Mucosa of stomach (tissue), 1 donor: ENCODE data around the gene NXN.

Source experiments
- H3K27me3 ChIP-seq: one replicate; pipeline ENCODE4 v1.7.0; 2013; ENCODE audit warnings: mild to moderate bottlenecking, low read length; ENCODE audit not compliant: control insufficient read depth, insufficient read depth
- H3K36me3 ChIP-seq: one replicate; pipeline ENCODE4 v1.7.0; 2013; ENCODE audit warnings: low read length; ENCODE audit not compliant: control insufficient read depth, insufficient read depth
- H3K4me1 ChIP-seq: one replicate; pipeline ENCODE4 v1.7.0; 2013; ENCODE audit warnings: mild to moderate bottlenecking, low read length; ENCODE audit not compliant: control insufficient read depth, insufficient read depth
- H3K4me3 ChIP-seq: one replicate; pipeline ENCODE4 v1.7.0; 2013; ENCODE audit warnings: low read length
- H3K9ac ChIP-seq: one replicate; pipeline ENCODE4 v1.7.0; 2013; ENCODE audit warnings: mild to moderate bottlenecking, low read length, moderate library complexity
- H3K9me3 ChIP-seq: one replicate; pipeline ENCODE4 v1.7.0; 2013; ENCODE audit warnings: mild to moderate bottlenecking, low read length, moderate library complexity; ENCODE audit not compliant: control insufficient read depth
- donor health status: Pancreatic carcinoma.

NXN gene

GRCh38 chr17:979539-980405 is at the start of gene NXN:
NXN (minus strand) TSS chr17:979776.
- Histone ChIP-seq H3K36me3 (no peaks in the 10 kb centered on the region), H3K9ac (peak within 1 kb of the TSS; percentile 56), H3K9me3 (no peaks in the 10 kb centered on the region), H3K4me3 (no peak within 1 kb of the TSS), H3K27me3 (peaks cover 15% of the 10 kb centered on the region), H3K4me1 (peaks cover 13% of the 10 kb centered on the region)

GRCh38 chr17:1027044-1027443 is 47.5 kb upstream of the NXN start:
- Histone ChIP-seq H3K27me3 (no peaks in the 10 kb centered on the region), H3K4me3 (no peak overlapping the region), H3K9ac (no peak overlapping the region), H3K9me3 (no peaks in the 10 kb centered on the region), H3K4me1 (peaks cover 11% of the 10 kb centered on the region), H3K36me3 (no peaks in the 10 kb centered on the region)

- no peaks in the 10 kb centered on the region for H3K36me3 ChIP-seq
These were observed 47.0 kb upstream of the NXN start for GRCh38 chr17:1026599-1026975.

GRCh38 chr17:1025733-1026598 is 46.4 kb upstream of the NXN start:
- peaks cover 11% of the 10 kb centered on the region for H3K4me1 ChIP-seq
- H3K9ac ChIP-seq = no peak overlapping the region
- H3K4me3 ChIP-seq = no peak overlapping the region
- H3K9me3 ChIP-seq = no peaks in the 10 kb centered on the region
- H3K27me3 ChIP-seq = no peaks in the 10 kb centered on the region
- no peaks in the 10 kb centered on the region for H3K36me3 ChIP-seq

More at GRCh38 chr17:1026599-1026975, 47.0 kb upstream of the NXN start:
- H3K9me3 ChIP-seq = no peaks in the 10 kb centered on the region
- H3K4me1 ChIP-seq = peaks cover 11% of the 10 kb centered on the region
- no peak overlapping the region for H3K9ac ChIP-seq
- H3K27me3 ChIP-seq = no peaks in the 10 kb centered on the region
- H3K4me3 ChIP-seq = no peak overlapping the region

- Histone ChIP-seq H3K27me3 (no peaks in the 10 kb centered on the region), H3K36me3 (no peaks in the 10 kb centered on the region), H3K4me1 (peaks cover 15% of the 10 kb centered on the region)
These were observed 44.5 kb upstream of the NXN start for GRCh38 chr17:1024076-1024475.

GRCh38 chr17:1022278-1023024 is 42.9 kb upstream of the NXN start:
- Histone ChIP-seq H3K36me3 (no peaks in the 10 kb centered on the region), H3K9ac (no peak overlapping the region), H3K9me3 (no peaks in the 10 kb centered on the region), H3K27me3 (no peaks in the 10 kb centered on the region), H3K4me3 (no peak overlapping the region), H3K4me1 (peaks cover 18% of the 10 kb centered on the region)

More at GRCh38 chr17:1024076-1024475, 44.5 kb upstream of the NXN start:
- Histone ChIP-seq H3K9me3 (no peaks in the 10 kb centered on the region), H3K4me3 (no peak overlapping the region), H3K9ac (no peak overlapping the region)

GRCh38 chr17:1021147-1021546 is 41.6 kb upstream of the NXN start:
- no peaks in the 10 kb centered on the region for H3K36me3 ChIP-seq
- peaks cover 18% of the 10 kb centered on the region for H3K4me1 ChIP-seq
- H3K4me3 ChIP-seq = no peak overlapping the region
- H3K27me3 ChIP-seq = no peaks in the 10 kb centered on the region
- no peaks in the 10 kb centered on the region for H3K9me3 ChIP-seq
- H3K9ac ChIP-seq = peak overlapping the region; percentile 8

- Histone ChIP-seq H3K27me3 (no peaks in the 10 kb centered on the region), H3K4me3 (no peak overlapping the region), H3K4me1 (peaks cover 18% of the 10 kb centered on the region), H3K36me3 (no peaks in the 10 kb centered on the region), H3K9me3 (no peaks in the 10 kb centered on the region), H3K9ac (no peak overlapping the region)
These were observed 39.9 kb upstream of the NXN start for GRCh38 chr17:1019451-1019850.

GRCh38 chr17:1018547-1018946 is 39.0 kb upstream of the NXN start:
- H3K9ac ChIP-seq = peak overlapping the region; percentile 11
- peaks cover 18% of the 10 kb centered on the region for H3K4me1 ChIP-seq
- no peaks in the 10 kb centered on the region for H3K9me3 ChIP-seq
- H3K36me3 ChIP-seq = no peaks in the 10 kb centered on the region
- H3K27me3 ChIP-seq = no peaks in the 10 kb centered on the region
- H3K4me3 ChIP-seq = no peak overlapping the region

GRCh38 chr17:1013729-1014090 is 34.1 kb upstream of the NXN start:
- Histone ChIP-seq H3K27me3 (no peaks in the 10 kb centered on the region), H3K4me3 (no peak overlapping the region), H3K9me3 (no peaks in the 10 kb centered on the region), H3K9ac (no peak overlapping the region), H3K4me1 (no peaks in the 10 kb centered on the region), H3K36me3 (peaks cover 12% of the 10 kb centered on the region)

GRCh38 chr17:1012823-1013728 is 33.5 kb upstream of the NXN start:
- H3K27me3 ChIP-seq = no peaks in the 10 kb centered on the region
- no peaks in the 10 kb centered on the region for H3K9me3 ChIP-seq
- H3K36me3 ChIP-seq = peaks cover 12% of the 10 kb centered on the region
- no peak overlapping the region for H3K9ac ChIP-seq
- no peaks in the 10 kb centered on the region for H3K4me1 ChIP-seq
- H3K4me3 ChIP-seq = no peak overlapping the region
